Testis (tissue), 2 donors: ENCODE results near the gene RAB26.

Experiments used
- POLR2A ChIP-seq: fragments of 450-650 bp; IDR thresholded peaks from one replicate; pipeline ENCODE4 v1.6.1; 2017; ENCODE audit warnings: antibody characterized with exemption, mild to moderate bottlenecking, moderate library complexity
- TF ChIP-seq, protein P1 (sequence below), 3 experiments: fragments of 450-650 bp in 2 of 3; fragments of 200-600 bp in 1 of 3; sonication (generic) in 1 of 3; IDR thresholded peaks; one replicate each; pipeline ENCODE4 v1.5.1; 2016 to 2019; ENCODE audit warnings: antibody characterized with exemption in 3 of 3, mild to moderate bottlenecking in 2 of 3, moderate library complexity in 1 of 3

GRCh38 chr16:2173366-2173765, 24.9 kb downstream of the RAB26 start:
- TF ChIP-seq, protein P1, sequence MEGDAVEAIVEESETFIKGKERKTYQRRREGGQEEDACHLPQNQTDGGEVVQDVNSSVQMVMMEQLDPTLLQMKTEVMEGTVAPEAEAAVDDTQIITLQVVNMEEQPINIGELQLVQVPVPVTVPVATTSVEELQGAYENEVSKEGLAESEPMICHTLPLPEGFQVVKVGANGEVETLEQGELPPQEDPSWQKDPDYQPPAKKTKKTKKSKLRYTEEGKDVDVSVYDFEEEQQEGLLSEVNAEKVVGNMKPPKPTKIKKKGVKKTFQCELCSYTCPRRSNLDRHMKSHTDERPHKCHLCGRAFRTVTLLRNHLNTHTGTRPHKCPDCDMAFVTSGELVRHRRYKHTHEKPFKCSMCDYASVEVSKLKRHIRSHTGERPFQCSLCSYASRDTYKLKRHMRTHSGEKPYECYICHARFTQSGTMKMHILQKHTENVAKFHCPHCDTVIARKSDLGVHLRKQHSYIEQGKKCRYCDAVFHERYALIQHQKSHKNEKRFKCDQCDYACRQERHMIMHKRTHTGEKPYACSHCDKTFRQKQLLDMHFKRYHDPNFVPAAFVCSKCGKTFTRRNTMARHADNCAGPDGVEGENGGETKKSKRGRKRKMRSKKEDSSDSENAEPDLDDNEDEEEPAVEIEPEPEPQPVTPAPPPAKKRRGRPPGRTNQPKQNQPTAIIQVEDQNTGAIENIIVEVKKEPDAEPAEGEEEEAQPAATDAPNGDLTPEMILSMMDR (IDR thresholded peaks at IDR 0.05), result no peak
- no peak for TF ChIP-seq POLR2A
